GM06990 (cell line): ENCODE data around the gene SCAANT1.

Experiments
- DNase-seq: peaks from one replicate; pipeline ENCODE4 v3.0.0-alpha.2; 2011; ENCODE audit not compliant: insufficient read length; ENCODE audit errors: extremely low read depth
- H3K27me3 ChIP-seq: replicated peaks from 2 replicates; pipeline ENCODE4 v1.6.0; 2011; ENCODE audit warnings: low read length; ENCODE audit not compliant: control insufficient read depth, insufficient read depth
- H3K36me3 ChIP-seq: 2 replicates; pipeline ENCODE4 v1.5.1; 2011; ENCODE audit warnings: low read length; ENCODE audit not compliant: control insufficient read depth, insufficient read depth
- H3K4me3 ChIP-seq: replicated peaks from 2 replicates; pipeline ENCODE4 v1.5.1; 2011; ENCODE audit warnings: low read depth, mild to moderate bottlenecking, control low read depth, low read length
- CTCF ChIP-seq: IDR thresholded peaks from 2 replicates; pipeline ENCODE4 v1.5.1; 2011; ENCODE audit warnings: low read length, control low read depth, mild to moderate bottlenecking, inconsistent platforms; ENCODE audit not compliant: insufficient read depth, poor library complexity, severe bottlenecking

Gene SCAANT1

GRCh38 chr3:63940389-63940757 lies 28.2 kb upstream of the SCAANT1 start:
- Histone ChIP-seq H3K27me3 (no peaks in the 10 kb centered on the region), H3K36me3 (no peaks in the 10 kb centered on the region; the same call in 1 of the 2 replicates), H3K4me3 (no peak overlapping the region)
- DNase-seq = no peak
- TF ChIP-seq CTCF = no peak

GRCh38 chr3:63937661-63938651 lies 25.8 kb upstream of the SCAANT1 start:
- DNase-seq = peak; percentile 59
- TF ChIP-seq CTCF = no peak
- Histone ChIP-seq H3K36me3 (peaks cover 1% of the 10 kb centered on the region; the same call in 1 of the 2 replicates), H3K27me3 (no peaks in the 10 kb centered on the region), H3K4me3 (peak overlapping the region; percentile 18)

- Histone ChIP-seq H3K27me3 (no peaks in the 10 kb centered on the region), H3K4me3 (no peak overlapping the region), H3K36me3 (peaks cover 1% of the 10 kb centered on the region; the same call in 1 of the 2 replicates)
- no peak for TF ChIP-seq CTCF
- no peak for DNase-seq
These were observed 24.7 kb upstream of the SCAANT1 start for GRCh38 chr3:63936925-63937324.

- no peak for TF ChIP-seq CTCF
- Histone ChIP-seq H3K4me3 (no peak overlapping the region), H3K36me3 (peaks cover 1% of the 10 kb centered on the region; the same call in 1 of the 2 replicates), H3K27me3 (no peaks in the 10 kb centered on the region)
- peak; percentile 18 for DNase-seq
These were observed 22.1 kb upstream of the SCAANT1 start for GRCh38 chr3:63934041-63934866.

GRCh38 chr3:63933459-63933858 lies 21.3 kb upstream of the SCAANT1 start:
- no peak overlapping the region for H3K4me3 ChIP-seq
- peak; percentile 40 for DNase-seq
- no peak for TF ChIP-seq CTCF
- peaks cover 1% of the 10 kb centered on the region; the same call in 1 of the 2 replicates for H3K36me3 ChIP-seq
- H3K27me3 ChIP-seq = no peaks in the 10 kb centered on the region
